Trophoblast cell (in vitro differentiated cells and primary cell): ENCODE data around the gene ANXA11.

Source experiments
- DNase-seq, 2 donors: peaks; one replicate each; pipeline ENCODE4 v3.0.0-alpha.2; 2016
- H2AFZ ChIP-seq: 2 replicates; pipeline ENCODE4 v1.6.1; 2013; ENCODE audit warnings: low read length, moderate library complexity, mild to moderate bottlenecking; ENCODE audit not compliant: insufficient read depth, poor library complexity
- H2AK5ac ChIP-seq: 2 replicates; pipeline ENCODE4 v1.6.1; 2013; ENCODE audit warnings: mild to moderate bottlenecking, low read length
- H2BK120ac ChIP-seq: 2 replicates; pipeline ENCODE4 v1.6.1; 2013; ENCODE audit warnings: low read length, mild to moderate bottlenecking, moderate library complexity; ENCODE audit not compliant: insufficient read depth, poor library complexity
- H2BK12ac ChIP-seq: 2 replicates; pipeline ENCODE4 v1.6.1; 2013; ENCODE audit warnings: mild to moderate bottlenecking, low read length, moderate library complexity
- H2BK5ac ChIP-seq: 2 replicates; pipeline ENCODE4 v1.6.1; 2013; ENCODE audit warnings: low read length, low read depth, moderate library complexity, mild to moderate bottlenecking; ENCODE audit not compliant: poor library complexity
- H3K14ac ChIP-seq: 2 replicates; pipeline ENCODE4 v1.6.1; 2013; ENCODE audit warnings: mild to moderate bottlenecking, low read length
- H3K18ac ChIP-seq: 2 replicates; pipeline ENCODE4 v1.6.1; 2013; ENCODE audit warnings: mild to moderate bottlenecking, low read length
- H3K23ac ChIP-seq: 2 replicates; pipeline ENCODE4 v1.6.1; 2013; ENCODE audit warnings: low read length
- H3K27ac ChIP-seq: 2 replicates; pipeline ENCODE4 v1.5.1; 2013; ENCODE audit warnings: low read depth, mild to moderate bottlenecking, inconsistent platforms, low read length, moderate library complexity
- H3K27me3 ChIP-seq: 2 replicates; pipeline ENCODE4 v1.6.1; 2013; ENCODE audit warnings: inconsistent platforms, mild to moderate bottlenecking, low read length, moderate library complexity; ENCODE audit not compliant: insufficient read depth
- H3K36me3 ChIP-seq, 2 experiments: 1 replicate in 1 of 2; 2 replicates in 1 of 2; pipeline ENCODE4 v1.6.1; 2013; ENCODE audit warnings: low read length in 2 of 2, mild to moderate bottlenecking in 2 of 2, moderate library complexity in 1 of 2; ENCODE audit not compliant: insufficient read depth in 2 of 2, control insufficient read depth in 1 of 2
- H3K4ac ChIP-seq: 2 replicates; pipeline ENCODE4 v1.6.1; 2013; ENCODE audit warnings: low read depth, mild to moderate bottlenecking, low read length, moderate library complexity
- H3K4me1 ChIP-seq, 2 experiments: 1 replicate in 1 of 2; 2 replicates in 1 of 2; pipeline ENCODE4 v1.6.1; 2013; ENCODE audit warnings: low read length in 2 of 2, mild to moderate bottlenecking in 2 of 2, moderate library complexity in 1 of 2; ENCODE audit not compliant: insufficient read depth in 2 of 2, control insufficient read depth in 1 of 2
- H3K4me2 ChIP-seq: 2 replicates; pipeline ENCODE4 v1.6.1; 2013; ENCODE audit warnings: inconsistent platforms, mild to moderate bottlenecking, low read length, moderate library complexity
- H3K4me3 ChIP-seq: 2 replicates; pipeline ENCODE4 v1.5.1; 2013; ENCODE audit warnings: mild to moderate bottlenecking, low read depth, low read length, inconsistent platforms
- H3K79me1 ChIP-seq: one replicate; pipeline ENCODE4 v1.6.1; 2013; ENCODE audit warnings: low read length
- H3K79me2 ChIP-seq: 2 replicates; pipeline ENCODE4 v1.6.1; 2013; ENCODE audit warnings: low read length, mild to moderate bottlenecking; ENCODE audit not compliant: control insufficient read depth, insufficient read depth, poor library complexity
- H3K9ac ChIP-seq: 2 replicates; pipeline ENCODE4 v1.6.1; 2013; ENCODE audit warnings: mild to moderate bottlenecking, low read length
- H3K9me3 ChIP-seq: 2 replicates; pipeline ENCODE4 v1.6.1; 2013; ENCODE audit warnings: low read depth, mild to moderate bottlenecking, control low read depth, inconsistent platforms, low read length; ENCODE audit not compliant: insufficient read depth
- H4K12ac ChIP-seq: 2 replicates; pipeline ENCODE4 v1.6.1; 2013; ENCODE audit warnings: low read depth, mild to moderate bottlenecking, low read length, moderate library complexity
- H4K8ac ChIP-seq: 2 replicates; pipeline ENCODE4 v1.6.1; 2013; ENCODE audit warnings: low read depth, mild to moderate bottlenecking, low read length, moderate library complexity
- H4K91ac ChIP-seq: one replicate; pipeline ENCODE4 v1.6.1; 2013; ENCODE audit warnings: low read depth, mild to moderate bottlenecking, low read length, moderate library complexity
- WGBS: extraction: QIAGEN DNeasy Blood & Tissue Kit; methylation state at CpG from one replicate; pipeline ENCODE4 v1.1.7; 2013; ENCODE audit warnings: missing lambda C conversion rate; ENCODE audit not compliant: insufficient read length, insufficient coverage; ENCODE audit errors: extremely low coverage; 5-methylcytosine and 5-hydroxymethylcytosine counted together

ANXA11 gene

DNA sequence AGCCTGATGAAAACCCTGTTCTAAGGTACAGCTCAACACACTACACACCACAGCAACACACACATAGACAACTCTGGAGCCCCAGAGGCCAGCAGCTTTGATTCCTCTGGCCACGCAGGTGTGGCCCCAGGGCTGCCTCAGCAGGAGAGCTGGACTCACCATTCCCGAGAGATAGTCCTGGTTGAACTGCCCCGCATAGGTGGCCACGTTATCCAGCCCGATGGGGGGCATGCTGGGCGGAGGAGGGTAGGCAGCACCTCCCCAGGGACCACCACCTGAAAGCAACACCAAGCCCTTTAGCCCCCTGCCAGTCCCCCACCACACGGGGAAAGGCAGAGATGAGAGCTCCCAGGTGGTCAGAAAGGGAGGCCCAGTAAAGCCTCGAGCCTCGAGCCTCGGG is 34.7 kb downstream of the ANXA11 start:
- Histone ChIP-seq H2BK5ac (no peak overlapping the region), H3K18ac (peak overlapping the region; percentile 62), H3K4ac (no peak overlapping the region), H3K79me2 (peaks cover 2% of the 10 kb centered on the region), H3K36me3 (peaks cover 25 to 36% of the 10 kb centered on the region in 2 experiments), H3K4me3 (no peak overlapping the region), H4K8ac (no peak overlapping the region), H3K27me3 (no peaks in the 10 kb centered on the region), H2BK120ac (no peak overlapping the region), H3K9me3 (peaks cover 2% of the 10 kb centered on the region), H3K23ac (no peak overlapping the region), H3K4me1 (peaks cover 23 to 29% of the 10 kb centered on the region in 2 experiments), H2AK5ac (no peak overlapping the region), H2AFZ (no peak overlapping the region), H3K4me2 (no peak overlapping the region), H4K12ac (no peak overlapping the region), H3K14ac (peak overlapping the region; percentile 36), H4K91ac (peak overlapping the region; percentile 65), H3K79me1 (peaks cover 7% of the 10 kb centered on the region), H3K9ac (no peak overlapping the region), H2BK12ac (no peak overlapping the region), H3K27ac (no peak overlapping the region)
- no CpG with 5 or more reads among the region's 10 CpGs for WGBS
- no peak for DNase-seq

DNA sequence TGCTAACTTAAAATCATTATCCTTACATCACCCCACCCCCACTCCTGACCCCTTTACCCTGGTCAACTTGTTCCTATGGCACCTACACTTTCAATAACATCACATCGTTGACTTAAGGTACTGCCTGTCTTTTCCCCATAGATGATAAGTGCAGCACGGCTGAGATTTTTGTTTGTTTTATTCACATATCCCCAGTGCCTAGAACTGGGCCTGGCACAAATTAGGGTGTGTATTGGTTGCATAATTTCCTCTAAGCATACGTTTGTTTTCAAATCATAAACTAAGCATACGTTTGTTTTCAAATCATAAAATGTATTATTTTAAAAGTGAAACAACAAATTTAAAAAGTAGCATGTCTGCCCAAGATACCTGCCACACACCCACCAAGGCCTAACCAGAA is 35.3 kb downstream of the ANXA11 start:
- peaks cover 25 to 41% of the 10 kb centered on the region in 2 experiments for H3K36me3 ChIP-seq
- H3K4me3 ChIP-seq = no peak overlapping the region
- no peak overlapping the region for H2AFZ ChIP-seq
- H3K27ac ChIP-seq = no peak overlapping the region
- H3K9me3 ChIP-seq = peaks cover 2% of the 10 kb centered on the region
- H4K8ac ChIP-seq = no peak overlapping the region
- no peak overlapping the region for H3K4me2 ChIP-seq
- no peak overlapping the region for H3K9ac ChIP-seq
- no peak overlapping the region for H3K18ac ChIP-seq
- no peak overlapping the region for H2AK5ac ChIP-seq
- DNase-seq = no peak
- H3K4me1 ChIP-seq = peaks cover 25 to 34% of the 10 kb centered on the region in 2 experiments
- no peak overlapping the region for H4K12ac ChIP-seq
- H2BK120ac ChIP-seq = no peak overlapping the region
- H3K4ac ChIP-seq = no peak overlapping the region
- H2BK5ac ChIP-seq = no peak overlapping the region
- no peaks in the 10 kb centered on the region for H3K27me3 ChIP-seq
- H4K91ac ChIP-seq = no peak overlapping the region
- no peak overlapping the region for H3K14ac ChIP-seq
- H3K23ac ChIP-seq = no peak overlapping the region
- H3K79me1 ChIP-seq = peaks cover 7% of the 10 kb centered on the region
- peaks cover 2% of the 10 kb centered on the region for H3K79me2 ChIP-seq
- WGBS = no CpG with 5 or more reads among the region's 4 CpGs
- H2BK12ac ChIP-seq = no peak overlapping the region

DNA sequence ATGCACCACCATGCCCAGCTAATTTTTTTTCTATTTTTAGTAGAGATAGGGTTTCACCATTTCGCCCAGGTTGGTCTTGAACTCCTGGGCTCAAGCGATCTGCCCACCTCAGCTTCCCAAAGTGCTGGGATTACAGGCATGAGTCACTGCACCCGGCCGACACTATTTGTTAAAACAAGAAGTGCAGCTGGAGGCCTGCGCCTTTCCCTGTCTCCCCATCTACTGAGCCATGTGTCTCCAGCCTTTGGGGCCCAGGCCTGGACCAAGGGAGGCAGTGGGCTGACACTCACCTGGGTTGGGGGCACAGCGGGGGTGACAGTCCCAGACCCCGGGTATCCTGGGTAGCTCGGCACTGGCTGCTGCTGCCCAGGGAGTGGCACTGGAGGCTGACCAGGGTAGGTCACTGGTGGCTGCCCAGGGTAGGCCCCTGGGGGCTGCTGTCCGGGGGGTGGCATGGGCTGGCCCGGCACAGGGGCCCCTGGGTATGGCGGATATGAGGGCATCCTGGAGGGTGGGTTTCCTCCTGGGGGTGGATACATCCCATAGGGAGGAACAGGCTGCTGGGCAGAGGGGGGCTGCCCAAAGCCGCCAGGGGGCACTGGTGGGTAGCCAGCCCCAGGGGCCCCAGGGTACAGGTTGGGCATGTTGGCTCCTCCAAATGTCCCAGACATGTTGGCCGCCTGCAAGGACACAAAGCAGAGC is 36.5 kb downstream of the ANXA11 start:
- H3K4me3 ChIP-seq = no peak overlapping the region
- H3K4me2 ChIP-seq = no peak overlapping the region
- H3K79me1 ChIP-seq = peaks cover 7% of the 10 kb centered on the region
- H3K4me1 ChIP-seq = peaks cover 32 to 41% of the 10 kb centered on the region in 2 experiments
- H3K36me3 ChIP-seq = peaks cover 33 to 48% of the 10 kb centered on the region in 2 experiments
- DNase-seq = no peak
- no peak overlapping the region for H4K91ac ChIP-seq
- no peak overlapping the region for H3K27ac ChIP-seq
- H3K4ac ChIP-seq = no peak overlapping the region
- no peaks in the 10 kb centered on the region for H3K27me3 ChIP-seq
- H3K23ac ChIP-seq = no peak overlapping the region
- H3K9ac ChIP-seq = no peak overlapping the region
- H2BK12ac ChIP-seq = no peak overlapping the region
- no peak overlapping the region for H4K12ac ChIP-seq
- no CpG with 5 or more reads among the region's 13 CpGs for WGBS
- peak overlapping the region; percentile 49 for H3K18ac ChIP-seq
- no peak overlapping the region for H3K14ac ChIP-seq
- H3K9me3 ChIP-seq = peaks cover 2% of the 10 kb centered on the region
- H4K8ac ChIP-seq = no peak overlapping the region
- H3K79me2 ChIP-seq = peaks cover 2% of the 10 kb centered on the region
- H2AK5ac ChIP-seq = no peak overlapping the region
- no peak overlapping the region for H2BK120ac ChIP-seq
- H2AFZ ChIP-seq = no peak overlapping the region
- no peak overlapping the region for H2BK5ac ChIP-seq

DNA sequence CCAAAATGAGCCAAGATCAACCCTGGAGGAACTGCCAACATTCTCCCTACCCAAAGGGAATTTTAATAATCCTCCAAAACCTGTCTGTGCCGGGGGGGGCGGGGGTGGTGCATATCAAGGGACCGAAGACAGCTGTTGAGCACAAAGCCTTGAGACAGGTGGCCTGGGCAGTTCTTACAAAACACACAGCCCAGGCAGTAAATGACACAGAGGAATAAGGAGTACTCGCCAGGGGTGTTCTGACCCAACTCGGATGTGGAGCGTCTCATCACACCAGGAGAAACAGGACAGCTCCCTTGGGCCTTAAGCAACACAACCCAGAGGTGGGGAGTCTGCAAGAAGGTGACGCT is 37.2 kb downstream of the ANXA11 start:
- no peaks in the 10 kb centered on the region for H3K27me3 ChIP-seq
- no peak overlapping the region for H2BK12ac ChIP-seq
- peaks cover 40 to 53% of the 10 kb centered on the region in 2 experiments for H3K36me3 ChIP-seq
- H3K9me3 ChIP-seq = peaks cover 2% of the 10 kb centered on the region
- no peak overlapping the region for H4K12ac ChIP-seq
- H3K14ac ChIP-seq = no peak overlapping the region
- H2BK5ac ChIP-seq = no peak overlapping the region
- no peak overlapping the region for H2BK120ac ChIP-seq
- no CpG with 5 or more reads among the region's 7 CpGs for WGBS
- no peak overlapping the region for H4K8ac ChIP-seq
- H2AK5ac ChIP-seq = no peak overlapping the region
- no peak overlapping the region for H4K91ac ChIP-seq
- no peak overlapping the region for H3K4me2 ChIP-seq
- H3K18ac ChIP-seq = no peak overlapping the region
- no peak overlapping the region for H3K4me3 ChIP-seq
- no peak overlapping the region for H2AFZ ChIP-seq
- peaks cover 2% of the 10 kb centered on the region for H3K79me2 ChIP-seq
- no peak overlapping the region for H3K27ac ChIP-seq
- peaks cover 32 to 36% of the 10 kb centered on the region in 2 experiments for H3K4me1 ChIP-seq
- peak; percentile 31 to 42 for DNase-seq
- H3K4ac ChIP-seq = no peak overlapping the region
- no peak overlapping the region for H3K9ac ChIP-seq
- peaks cover 7% of the 10 kb centered on the region for H3K79me1 ChIP-seq
- H3K23ac ChIP-seq = no peak overlapping the region
